ENCODE data around the gene ADORA2A. TPM values are rescaled to one million over a fixed set of nuclear protein-coding genes. Genes with fewer than 3 reads are reported as not detected.

The ADORA2A gene
- total RNA-seq, 2 experiments from 2014 or later, result 15.5 to 16.4 TPM

- H3K4me3 Mint-ChIP-seq, result no peak overlapping the region
- peak in 1 of 14 experiments; percentile 11 for DNase-seq
- no peaks in the 10 kb centered on the region for H3K27me3 Mint-ChIP-seq
- Histone ChIP-seq H3K36me3 (ENCODE audit: insufficient read depth, low read length) (peaks cover 36% of the 10 kb centered on the region), H3K27me3 (ENCODE audit: control insufficient read depth in 1 of 2, insufficient read depth in 2 of 2, low read length in 2 of 2) (no peaks in the 10 kb centered on the region), H3K9me3 (ENCODE audit: control insufficient read depth in 1 of 2, insufficient read depth in 1 of 2, low read length in 2 of 2) (no peaks in the 10 kb centered on the region), H3K4me3 (ENCODE audit: low read length) (no peak overlapping the region), H3K27ac (ENCODE audit: low read depth in 1 of 2, low read length in 2 of 2) (no peak overlapping the region), H3K4me1 (ENCODE audit: insufficient read depth, low read length) (peaks cover 8% of the 10 kb centered on the region)
- H3K4me1 Mint-ChIP-seq (ENCODE audit: low read depth), result peaks cover 5% of the 10 kb centered on the region
- intact Hi-C loops (cut with DNase I, micrococcal nuclease), result no loop called here
- no peak for TF ChIP-seq CTCF (IDR thresholded peaks at IDR 0.05)
- no peak overlapping the region for H3K27ac Mint-ChIP-seq
- H3K9me3 Mint-ChIP-seq, result no peaks in the 10 kb centered on the region
- ATAC-seq (ENCODE audit: poor library complexity), result no peak
- ChIA-PET CTCF (no interaction called here), POLR2A (no interaction called here)
- H3K36me3 Mint-ChIP-seq (ENCODE audit: low read depth), result peaks cover 40% of the 10 kb centered on the region
These were observed 12.9 kb upstream of the ADORA2A start for GRCh38 chr22:24414523-24414922.

- POLR2A ChIA-PET, result interaction anchor here (0.6 kb wide), 1 partner anchor 241 kb away, joined by 3 read pairs; no protein-coding TSS in a partner anchor
- no peak overlapping the region for H3K4me3 ChIP-seq (ENCODE audit: low read length)
- Mint-ChIP-seq H3K4me1 (ENCODE audit: low read depth) (peaks cover 3% of the 10 kb centered on the region), H3K36me3 (ENCODE audit: low read depth) (peaks cover 38% of the 10 kb centered on the region), H3K27me3 (no peaks in the 10 kb centered on the region), H3K27ac (no peak overlapping the region), H3K9me3 (no peaks in the 10 kb centered on the region), H3K4me3 (no peak overlapping the region)
- ATAC-seq (ENCODE audit: poor library complexity) (no peak), DNase-seq (peak in 1 of 14 experiments; percentile 10)
- H3K27me3 ChIP-seq (ENCODE audit: control insufficient read depth in 1 of 2, insufficient read depth in 2 of 2, low read length in 2 of 2), result no peaks in the 10 kb centered on the region
- no peaks in the 10 kb centered on the region for H3K9me3 ChIP-seq (ENCODE audit: control insufficient read depth in 1 of 2, insufficient read depth in 1 of 2, low read length in 2 of 2)
- intact Hi-C loops (cut with DNase I, micrococcal nuclease), result no loop called here
- peaks cover 1% of the 10 kb centered on the region for H3K4me1 ChIP-seq (ENCODE audit: insufficient read depth, low read length)
- H3K27ac ChIP-seq (ENCODE audit: low read depth in 1 of 2, low read length in 2 of 2), result no peak overlapping the region
- peaks cover 36% of the 10 kb centered on the region for H3K36me3 ChIP-seq (ENCODE audit: insufficient read depth, low read length)
- CTCF ChIA-PET, result no interaction called here
- TF ChIP-seq CTCF (IDR thresholded peaks at IDR 0.05), result no peak
These were observed 12.1 kb upstream of the ADORA2A start for GRCh38 chr22:24414984-24415945.

- Mint-ChIP-seq H3K4me3 (no peak overlapping the region), H3K36me3 (ENCODE audit: low read depth) (peaks cover 36% of the 10 kb centered on the region), H3K27ac (no peak overlapping the region), H3K27me3 (no peaks in the 10 kb centered on the region), H3K4me1 (ENCODE audit: low read depth) (peaks cover under 1% of the 10 kb centered on the region), H3K9me3 (no peaks in the 10 kb centered on the region)
- Histone ChIP-seq H3K9me3 (ENCODE audit: control insufficient read depth in 1 of 2, insufficient read depth in 1 of 2, low read length in 2 of 2) (no peaks in the 10 kb centered on the region), H3K27ac (ENCODE audit: low read depth in 1 of 2, low read length in 2 of 2) (no peak overlapping the region), H3K36me3 (ENCODE audit: insufficient read depth, low read length) (peaks cover 36% of the 10 kb centered on the region), H3K4me1 (ENCODE audit: insufficient read depth, low read length) (peaks cover under 1% of the 10 kb centered on the region), H3K27me3 (ENCODE audit: control insufficient read depth in 1 of 2, insufficient read depth in 2 of 2, low read length in 2 of 2) (no peaks in the 10 kb centered on the region), H3K4me3 (ENCODE audit: low read length) (no peak overlapping the region)
- ATAC-seq (ENCODE audit: poor library complexity) (no peak), DNase-seq (no peak)
- ChIA-PET CTCF (no interaction called here), POLR2A (interaction anchor here (0.6 kb wide), 1 partner anchor 242 kb away, joined by 3 read pairs; no protein-coding TSS in a partner anchor)
- intact Hi-C loops (cut with DNase I, micrococcal nuclease), result no loop called here
- no peak for TF ChIP-seq CTCF (IDR thresholded peaks at IDR 0.05)
These were observed 11.3 kb upstream of the ADORA2A start for GRCh38 chr22:24416095-24416494.

Measured in CD4-positive, alpha-beta T cell (primary cell).